Activated CD4-positive, alpha-beta T cell treated with anti-CD3 and anti-CD28 coated beads, Interleukin-2, Interleukin-4, amounts not matched to agents 100 ng/mL and 50 ng/mL, durations not matched to agents 16 hours and 8 hours (primary cell): ENCODE measurements around the gene RHBDL1.

Source experiments
- DNase-seq: peaks from one replicate; pipeline ENCODE4 v3.0.0-alpha.2; 2020; ENCODE audit warnings: low spot score

Gene RHBDL1

GRCh38 chr16:674214-674881 lies 1.1 kb upstream of the RHBDL1 start:
- no peak for DNase-seq

- DNase-seq: no peak
Observed at GRCh38 chr16:675884-676564, 553 bp downstream of the RHBDL1 start.

- no peak for DNase-seq
Observed at GRCh38 chr16:676565-676902, 1.1 kb downstream of the RHBDL1 start.

GRCh38 chr16:676913-677312 lies 1.4 kb downstream of the RHBDL1 start:
- DNase-seq: no peak

GRCh38 chr16:677316-678190 lies 2.1 kb downstream of the RHBDL1 start:
- no peak for DNase-seq

GRCh38 chr16:678209-678857 lies 2.9 kb downstream of the RHBDL1 start:
- DNase-seq: no peak

GRCh38 chr16:678858-679813 lies 3.7 kb downstream of the RHBDL1 start:
- DNase-seq: peak; percentile 52

- peak; percentile 92 for DNase-seq
Observed at GRCh38 chr16:679814-680624, 4.5 kb downstream of the RHBDL1 start, which contains the start of gene STUB1. Gene STUB1 (plus strand): TSS chr16:680410. CDS start chr16:680526, 116 bp downstream.

GRCh38 chr16:680625-680945 lies 5.1 kb downstream of the RHBDL1 start:
- DNase-seq: no peak

GRCh38 chr16:680967-681745 lies 5.7 kb downstream of the RHBDL1 start:
- no peak for DNase-seq

- no peak for DNase-seq
Observed at GRCh38 chr16:681746-682427, 6.4 kb downstream of the RHBDL1 start.

GRCh38 chr16:682493-683395 lies 7.3 kb downstream of the RHBDL1 start:
- no peak for DNase-seq

- DNase-seq: no peak
Observed at GRCh38 chr16:683396-684070, 8.1 kb downstream of the RHBDL1 start.

GRCh38 chr16:684071-684794 lies 8.8 kb downstream of the RHBDL1 start, which contains the start of gene JMJD8:
Gene JMJD8 (minus strand): TSS chr16:684334. CDS start chr16:684319, 15 bp downstream.
- peak; percentile 97 for DNase-seq

GRCh38 chr16:684961-685696 lies 9.7 kb downstream of the RHBDL1 start:
- no peak for DNase-seq

- no peak for DNase-seq
Observed at GRCh38 chr16:685967-686366, 10.5 kb downstream of the RHBDL1 start.
